ENCODE results near the gene PDS5B.
"Not testable (repeated sequence)": the region's sequence is repeated elsewhere in the genome, so short reads cannot be mapped to it uniquely, and the experiment has no call there.

PDS5B gene

GRCh38 chr13:32586080-32586900, at the start of gene PDS5B:
Gene PDS5B, plus strand, starts transcription at chr13:32586452. Its CDS starts 62,321 bp downstream, at chr13:32648773.
- peak; percentile 97 for DNase-seq (ENCODE audit: low read depth)

DNA sequence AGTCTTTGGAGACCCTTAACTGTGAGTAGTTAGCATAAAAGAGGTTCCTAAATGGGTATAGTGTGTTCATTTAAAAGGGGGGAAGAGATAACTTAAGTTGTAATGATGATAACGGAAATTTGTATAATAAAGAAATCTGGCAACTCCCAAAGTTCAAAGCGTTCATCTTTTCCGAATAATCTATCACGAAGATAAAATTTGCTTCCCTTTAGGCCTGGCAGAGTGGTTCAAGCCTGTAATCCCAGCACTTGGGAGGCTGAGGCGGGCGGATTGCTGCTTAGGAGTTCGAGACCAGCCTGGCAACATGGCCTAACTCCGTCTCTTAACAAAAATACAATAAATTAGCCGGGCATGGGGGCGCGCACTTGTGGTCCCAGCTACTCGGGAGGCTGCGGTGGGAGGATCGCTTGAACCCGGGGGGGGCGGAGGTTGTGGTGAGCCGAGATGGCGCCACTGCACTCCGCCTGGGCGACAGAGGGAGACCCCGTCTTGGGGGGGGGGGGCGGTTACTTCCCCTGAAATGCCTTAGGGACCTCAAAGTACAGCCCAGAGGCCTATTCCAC, 48.6 kb upstream of the PDS5B start:
- DNase-seq (ENCODE audit: low read depth): no peak

DNA sequence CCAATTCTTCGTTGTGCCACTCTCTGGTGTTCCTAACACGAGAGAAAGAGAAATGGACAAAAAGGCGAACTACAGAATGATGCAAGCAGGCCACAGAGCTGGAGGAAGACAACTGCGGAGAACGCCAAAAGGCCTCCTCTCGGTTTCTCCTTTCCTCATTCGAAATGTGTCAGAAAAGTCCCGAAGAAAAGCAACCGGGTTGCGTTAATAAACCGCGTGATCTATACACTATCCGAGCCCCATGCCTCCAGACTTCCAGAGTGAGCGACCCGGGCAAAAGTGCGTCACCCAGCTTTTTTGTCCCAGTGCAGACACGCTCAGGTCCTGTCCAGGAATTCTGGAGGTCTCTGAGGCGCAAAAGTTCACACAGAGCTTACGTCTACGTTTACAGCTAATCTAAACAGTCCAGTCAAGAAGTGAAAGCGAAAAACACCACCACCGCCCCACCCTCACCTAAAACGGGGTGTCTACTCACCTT, 48.1 kb upstream of the PDS5B start:
- DNase-seq (ENCODE audit: low read depth): peak; percentile 10

DNA sequence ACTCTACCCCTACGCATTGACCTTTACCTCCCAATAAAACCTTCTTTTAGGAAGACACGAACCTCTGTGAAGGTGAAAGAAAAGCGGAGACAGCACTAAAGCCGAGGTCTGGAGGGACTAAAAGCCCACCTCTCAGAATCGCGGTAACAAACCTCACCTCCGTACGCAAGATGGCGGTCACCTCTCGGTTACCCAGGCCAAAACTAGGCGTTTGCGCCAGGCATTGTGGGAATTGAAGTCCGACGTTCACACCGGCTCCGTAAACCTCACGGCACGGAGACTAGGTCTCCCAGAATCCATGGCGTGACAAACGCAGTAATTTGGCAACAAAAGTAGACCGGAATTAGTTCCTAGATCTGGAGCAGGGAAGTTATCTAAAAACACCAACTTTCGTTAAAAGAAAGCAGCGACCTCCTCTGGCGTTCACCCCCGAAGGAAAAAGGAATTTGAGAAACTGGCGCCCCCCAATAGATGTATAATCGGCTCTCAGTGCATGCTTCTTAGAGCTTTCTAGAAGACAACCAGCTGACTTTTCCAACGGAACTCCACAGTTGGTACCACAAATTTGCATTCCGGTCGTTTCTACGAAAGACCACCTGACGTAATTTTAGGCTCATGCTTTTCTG, 47.5 kb upstream of the PDS5B start, which contains the start of gene N4BP2L2:
Gene N4BP2L2, minus strand, starts transcription at position 175 of the 626 bp plus-strand sequence. CDS start 1,768 bp downstream, outside the sequence.
- peak; percentile 57 for DNase-seq (ENCODE audit: low read depth)

GRCh38 chr13:32542221-32542620, 44.0 kb upstream of the PDS5B start:
- DNase-seq (ENCODE audit: low read depth): no peak

GRCh38 chr13:32545083-32545482, 41.2 kb upstream of the PDS5B start:
- no peak for DNase-seq (ENCODE audit: low read depth)

- no peak for DNase-seq (ENCODE audit: low read depth)
These were observed 37.4 kb upstream of the PDS5B start for GRCh38 chr13:32548837-32549236.

DNA sequence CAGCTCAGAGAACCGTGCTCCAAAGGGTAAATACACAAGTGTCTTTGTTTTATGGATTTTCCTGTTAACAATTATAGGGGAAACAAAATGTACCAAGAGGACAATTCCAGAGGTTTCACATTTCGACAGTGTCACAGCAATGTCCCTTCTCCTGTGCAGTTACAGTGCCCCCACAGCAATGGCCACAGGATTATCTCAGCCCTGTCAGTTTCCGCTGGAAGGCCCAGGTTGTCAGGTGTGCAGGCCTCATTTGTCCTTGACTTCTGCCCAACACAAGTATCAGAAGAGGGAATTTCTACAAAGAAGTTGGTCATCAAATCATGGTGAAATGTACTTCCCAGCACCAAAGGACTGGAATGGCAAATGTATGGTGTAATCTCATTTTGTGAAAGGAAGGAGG, 36.5 kb upstream of the PDS5B start:
- no peak for DNase-seq (ENCODE audit: low read depth)

GRCh38 chr13:32553720-32554119, 32.5 kb upstream of the PDS5B start:
- no peak for DNase-seq (ENCODE audit: low read depth)

GRCh38 chr13:32555613-32556012, 30.6 kb upstream of the PDS5B start:
- no peak for DNase-seq (ENCODE audit: low read depth)

- DNase-seq (ENCODE audit: low read depth): not testable (repeated sequence)
These were observed 25.4 kb upstream of the PDS5B start for GRCh38 chr13:32560842-32561241.

GRCh38 chr13:32575687-32576086, 10.6 kb upstream of the PDS5B start:
- not testable (repeated sequence) for DNase-seq (ENCODE audit: low read depth)

DNA sequence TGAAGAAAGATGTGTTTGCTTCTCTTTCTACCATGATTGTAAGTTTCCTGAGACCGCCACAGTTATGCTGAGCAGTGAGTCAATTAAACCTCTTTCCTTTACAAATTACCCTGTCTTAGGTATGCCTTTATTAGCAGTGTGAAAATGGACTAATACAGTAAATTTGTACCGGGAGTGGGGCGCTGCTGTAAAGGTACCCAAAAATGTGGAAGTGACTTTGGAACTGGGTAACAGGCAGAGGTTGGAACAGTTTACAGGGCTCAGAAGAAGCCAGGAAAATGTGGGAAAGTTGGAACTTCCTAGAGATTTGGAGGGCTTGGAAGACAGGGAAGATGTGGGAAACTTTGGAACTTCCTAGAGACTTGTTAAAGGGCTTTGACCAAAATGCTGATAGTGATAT, 9.2 kb upstream of the PDS5B start:
- no peak for DNase-seq (ENCODE audit: low read depth)

DNA sequence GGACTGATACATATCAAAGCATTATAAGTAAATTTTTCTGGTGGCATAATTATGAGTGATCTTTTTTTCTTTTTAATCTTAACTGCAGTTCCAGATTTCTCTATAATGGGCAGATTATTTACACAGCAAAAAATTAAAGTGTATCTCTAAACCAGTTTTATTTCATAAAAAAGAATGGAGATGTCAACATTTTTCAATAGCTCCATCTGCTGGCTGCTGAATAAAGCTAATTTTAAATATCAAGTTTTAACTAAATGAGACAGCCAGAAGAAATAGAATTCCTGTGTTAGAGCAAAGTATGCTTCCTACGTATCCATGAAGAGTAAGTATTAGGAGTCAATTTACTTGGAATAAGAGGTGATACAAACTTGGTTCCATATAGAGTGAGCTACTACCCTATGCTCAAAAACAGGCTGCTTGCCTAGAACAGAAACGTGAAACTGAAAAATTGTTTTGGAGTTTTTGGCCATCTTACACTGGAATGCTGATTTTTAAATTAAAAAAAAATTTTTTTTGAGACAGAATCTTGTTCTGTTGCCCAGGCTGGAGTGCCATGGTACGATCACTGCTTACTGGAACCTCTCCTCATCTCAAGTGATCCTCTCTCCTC, 5.0 kb upstream of the PDS5B start:
- DNase-seq (ENCODE audit: low read depth): no peak

GRCh38 chr13:32582281-32582680, 4.0 kb upstream of the PDS5B start:
- no peak for DNase-seq (ENCODE audit: low read depth)

GRCh38 chr13:32582991-32583390, 3.3 kb upstream of the PDS5B start:
- DNase-seq (ENCODE audit: low read depth): no peak

GRCh38 chr13:32585550-32586079, 637 bp upstream of the PDS5B start:
- no peak for DNase-seq (ENCODE audit: low read depth)

DNA sequence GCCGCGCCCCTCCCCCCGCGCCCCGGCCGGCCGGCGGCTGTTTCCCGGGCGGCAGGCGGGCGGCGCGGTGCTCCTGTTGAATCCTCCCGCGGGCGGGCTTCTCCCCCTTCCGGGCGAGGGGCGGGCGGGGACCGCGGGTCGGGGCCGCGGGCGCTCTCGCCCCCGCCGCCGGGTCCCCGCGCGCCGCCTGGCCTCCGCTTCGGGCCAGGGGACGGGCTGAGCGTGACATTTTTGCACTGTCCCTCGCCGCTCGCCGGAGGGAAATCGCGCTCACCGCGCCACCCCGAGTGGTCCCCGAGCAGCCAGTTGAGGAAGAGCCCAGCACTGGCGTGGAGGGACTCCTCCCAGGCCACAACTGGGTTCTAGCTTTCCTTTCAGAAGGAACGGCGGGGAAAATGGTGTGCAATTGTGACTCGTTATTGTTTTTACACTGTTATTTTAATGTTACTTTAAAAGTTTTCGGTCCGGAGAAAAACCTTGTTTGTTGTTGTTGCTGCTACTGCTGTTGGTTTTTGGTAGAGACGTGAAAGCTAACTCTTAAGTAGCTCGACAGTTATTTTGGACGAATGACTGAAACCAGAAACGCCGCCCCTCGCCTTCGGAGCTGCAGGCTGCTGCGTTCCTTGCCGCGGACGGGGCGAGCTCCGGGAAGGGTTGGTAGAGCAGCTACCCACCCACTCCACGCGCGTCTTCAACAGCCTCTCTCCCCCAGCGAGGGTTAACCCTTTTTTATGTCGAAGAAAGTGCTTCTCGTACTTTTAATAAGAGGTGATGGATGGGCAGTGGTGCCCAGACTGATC, 959 bp downstream of the PDS5B start:
- peak; percentile 18 for DNase-seq (ENCODE audit: low read depth)

DNA sequence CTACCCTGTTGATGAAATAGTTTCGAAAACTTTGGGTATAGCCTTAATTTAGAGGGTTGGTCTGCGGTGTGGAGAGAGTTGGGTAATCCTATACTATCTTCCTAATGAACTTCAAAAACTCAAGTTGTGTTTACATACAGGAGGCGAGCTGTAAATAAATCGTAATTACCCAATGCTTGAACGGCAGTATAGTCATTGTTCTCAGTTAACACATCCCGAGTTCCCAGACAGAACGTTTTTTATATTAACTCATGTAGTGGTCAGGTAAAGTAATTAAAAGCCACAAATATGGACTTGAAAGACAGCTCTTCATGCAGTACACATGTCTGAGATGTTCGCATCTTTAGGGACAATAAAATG, 1.5 kb downstream of the PDS5B start:
- DNase-seq (ENCODE audit: low read depth): no peak

DNA sequence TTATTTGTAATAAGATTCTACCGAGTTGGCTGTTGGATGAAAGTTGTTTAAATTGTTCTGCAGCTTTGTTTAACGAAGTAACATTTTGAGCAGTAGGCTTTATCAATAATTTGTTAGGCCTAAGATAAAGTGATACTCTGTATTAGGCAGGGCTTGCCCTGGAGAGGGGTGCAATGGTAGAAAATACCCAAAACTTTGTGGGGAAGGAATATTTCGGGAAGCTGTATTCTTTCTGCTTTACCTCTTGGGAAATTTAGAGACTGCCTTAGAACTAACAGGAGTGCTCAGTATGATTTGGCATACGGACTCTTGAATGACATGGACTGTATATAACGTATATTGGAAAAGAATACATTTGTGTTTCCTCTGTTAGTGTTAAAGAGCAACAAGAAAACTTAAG, 2.5 kb downstream of the PDS5B start:
- DNase-seq (ENCODE audit: low read depth): no peak

- DNase-seq (ENCODE audit: low read depth): no peak
These were observed 3.2 kb downstream of the PDS5B start for GRCh38 chr13:32589471-32589870.

DNA sequence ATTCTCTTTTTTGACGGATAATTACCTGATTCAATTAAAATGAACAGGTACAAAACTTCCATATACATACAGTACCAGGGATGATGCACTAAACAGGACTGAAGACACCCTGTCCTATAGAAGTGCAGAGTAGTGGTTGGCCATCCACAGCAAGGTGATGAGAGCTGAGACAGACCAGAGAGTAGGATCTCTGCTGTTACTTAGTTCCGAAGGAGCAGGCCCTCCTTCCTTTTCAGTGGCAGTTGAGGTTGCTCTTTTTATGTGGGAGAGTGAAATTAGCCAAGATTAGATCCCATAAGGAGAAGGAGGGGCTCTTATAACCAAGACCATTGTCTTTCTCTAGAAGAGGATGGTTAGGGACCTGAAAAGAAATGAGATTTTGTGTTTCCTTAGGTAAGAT, 4.0 kb downstream of the PDS5B start:
- no peak for DNase-seq (ENCODE audit: low read depth)

Measured in stimulated activated CD8-positive, alpha-beta memory T cell treated with anti-CD3 and anti-CD28 coated beads, Interleukin-15, amount 100 ng/mL, for 24 hours (primary cell).